ENCODE measurements around the gene TAOK1.

Gene TAOK1

GRCh38 chr17:29449865-29450671 is 59.9 kb downstream of the TAOK1 start:
- no peak for TF ChIP-seq GATA2 (IDR thresholded peaks at IDR 0.05; ENCODE audit: low read depth, low read length)
- TF ChIP-seq GATA3 (IDR thresholded peaks at IDR 0.05; ENCODE audit: low read depth, low read length) = no peak

GRCh38 chr17:29451121-29451742 is 61.1 kb downstream of the TAOK1 start:
- TF ChIP-seq GATA3 (IDR thresholded peaks at IDR 0.05; ENCODE audit: low read depth, low read length) = no peak
- no peak for TF ChIP-seq GATA2 (IDR thresholded peaks at IDR 0.05; ENCODE audit: low read depth, low read length)

GRCh38 chr17:29458066-29458465 is 67.9 kb downstream of the TAOK1 start:
- no peak for TF ChIP-seq GATA2 (IDR thresholded peaks at IDR 0.05; ENCODE audit: low read depth, low read length)
- no peak for TF ChIP-seq GATA3 (IDR thresholded peaks at IDR 0.05; ENCODE audit: low read depth, low read length)

GRCh38 chr17:29461483-29462206 is 71.5 kb downstream of the TAOK1 start:
- no peak for TF ChIP-seq GATA2 (IDR thresholded peaks at IDR 0.05; ENCODE audit: low read depth, low read length)
- TF ChIP-seq GATA3 (IDR thresholded peaks at IDR 0.05; ENCODE audit: low read depth, low read length) = no peak

GRCh38 chr17:29469276-29469675 is 79.1 kb downstream of the TAOK1 start:
- TF ChIP-seq GATA3 (IDR thresholded peaks at IDR 0.05; ENCODE audit: low read depth, low read length) (no peak), GATA2 (IDR thresholded peaks at IDR 0.05; ENCODE audit: low read depth, low read length) (no peak)

- no peak for TF ChIP-seq GATA3 (IDR thresholded peaks at IDR 0.05; ENCODE audit: low read depth, low read length)
- no peak for TF ChIP-seq GATA2 (IDR thresholded peaks at IDR 0.05; ENCODE audit: low read depth, low read length)
These were observed 84.1 kb downstream of the TAOK1 start for GRCh38 chr17:29474297-29474696.

GRCh38 chr17:29475891-29476290 is 85.7 kb downstream of the TAOK1 start:
- no peak for TF ChIP-seq GATA3 (IDR thresholded peaks at IDR 0.05; ENCODE audit: low read depth, low read length)
- no peak for TF ChIP-seq GATA2 (IDR thresholded peaks at IDR 0.05; ENCODE audit: low read depth, low read length)

GRCh38 chr17:29483503-29483902 is 93.3 kb downstream of the TAOK1 start:
- TF ChIP-seq GATA2 (IDR thresholded peaks at IDR 0.05; ENCODE audit: low read depth, low read length) = no peak
- no peak for TF ChIP-seq GATA3 (IDR thresholded peaks at IDR 0.05; ENCODE audit: low read depth, low read length)

GRCh38 chr17:29495011-29495410 is 104.8 kb downstream of the TAOK1 start:
- TF ChIP-seq GATA3 (IDR thresholded peaks at IDR 0.05; ENCODE audit: low read depth, low read length) (no peak), GATA2 (IDR thresholded peaks at IDR 0.05; ENCODE audit: low read depth, low read length) (no peak)

- TF ChIP-seq GATA3 (IDR thresholded peaks at IDR 0.05; ENCODE audit: low read depth, low read length) (no peak), GATA2 (IDR thresholded peaks at IDR 0.05; ENCODE audit: low read depth, low read length) (no peak)
These were observed 114.5 kb downstream of the TAOK1 start for GRCh38 chr17:29504711-29505110.

GRCh38 chr17:29505836-29506235 is 115.7 kb downstream of the TAOK1 start:
- TF ChIP-seq GATA3 (IDR thresholded peaks at IDR 0.05; ENCODE audit: low read depth, low read length) (no peak), GATA2 (IDR thresholded peaks at IDR 0.05; ENCODE audit: low read depth, low read length) (no peak)

- TF ChIP-seq GATA2 (IDR thresholded peaks at IDR 0.05; ENCODE audit: low read depth, low read length) = no peak
- TF ChIP-seq GATA3 (IDR thresholded peaks at IDR 0.05; ENCODE audit: low read depth, low read length) = no peak
These were observed 120.8 kb downstream of the TAOK1 start for GRCh38 chr17:29510953-29511352.

GRCh38 chr17:29514792-29515191 is 124.6 kb downstream of the TAOK1 start:
- no peak for TF ChIP-seq GATA3 (IDR thresholded peaks at IDR 0.05; ENCODE audit: low read depth, low read length)
- no peak for TF ChIP-seq GATA2 (IDR thresholded peaks at IDR 0.05; ENCODE audit: low read depth, low read length)

- TF ChIP-seq GATA3 (IDR thresholded peaks at IDR 0.05; ENCODE audit: low read depth, low read length) (no peak), GATA2 (IDR thresholded peaks at IDR 0.05; ENCODE audit: low read depth, low read length) (no peak)
These were observed 128.2 kb downstream of the TAOK1 start for GRCh38 chr17:29518359-29518758.

All from SH-SY5Y (cell line).